ENCODE measurements around the gene MEGF11.

MEGF11 gene

GRCh38 chr15:66169625-66170024, 83.9 kb downstream of the MEGF11 start:
- DNase-seq, result peak in 1 of 14 donors; percentile 38

GRCh38 chr15:66169023-66169422, 84.5 kb downstream of the MEGF11 start:
- DNase-seq, result peak in 1 of 14 donors; percentile 53

- no peak for DNase-seq
These were observed 85.7 kb downstream of the MEGF11 start for GRCh38 chr15:66167854-66168253.

- no peak for DNase-seq
These were observed 87.7 kb downstream of the MEGF11 start for GRCh38 chr15:66165856-66166255.

- DNase-seq, result no peak
These were observed 88.8 kb downstream of the MEGF11 start for GRCh38 chr15:66164788-66165187.

GRCh38 chr15:66163553-66163952, 90.0 kb downstream of the MEGF11 start:
- DNase-seq, result no peak

- DNase-seq, result no peak
These were observed 91.3 kb downstream of the MEGF11 start for GRCh38 chr15:66162286-66162685.

GRCh38 chr15:66161575-66162118, 91.9 kb downstream of the MEGF11 start:
- no peak for DNase-seq

GRCh38 chr15:66161108-66161507, 92.4 kb downstream of the MEGF11 start:
- no peak for DNase-seq

- DNase-seq, result no peak
These were observed 96.0 kb downstream of the MEGF11 start for GRCh38 chr15:66157507-66157906.

- DNase-seq, result no peak
These were observed 97.1 kb downstream of the MEGF11 start for GRCh38 chr15:66156310-66156975.

- no peak for DNase-seq
These were observed 98.5 kb downstream of the MEGF11 start for GRCh38 chr15:66155065-66155464.

- DNase-seq, result no peak
These were observed 99.0 kb downstream of the MEGF11 start for GRCh38 chr15:66154581-66154980.

- DNase-seq, result no peak
These were observed 99.8 kb downstream of the MEGF11 start for GRCh38 chr15:66153549-66154415.

GRCh38 chr15:66152650-66153049, 100.9 kb downstream of the MEGF11 start:
- no peak for DNase-seq

GRCh38 chr15:66151809-66152208, 101.7 kb downstream of the MEGF11 start:
- DNase-seq, result no peak

GRCh38 chr15:66149871-66150270, 103.7 kb downstream of the MEGF11 start:
- no peak for DNase-seq

GRCh38 chr15:66148187-66148586, 105.4 kb downstream of the MEGF11 start:
- DNase-seq, result no peak

- no peak for DNase-seq
These were observed 106.1 kb downstream of the MEGF11 start for GRCh38 chr15:66147440-66147839.

GRCh38 chr15:66145726-66146182, 107.8 kb downstream of the MEGF11 start:
- no peak for DNase-seq

- no peak for DNase-seq
These were observed 108.4 kb downstream of the MEGF11 start for GRCh38 chr15:66144978-66145725.

- DNase-seq, result no peak
These were observed 111.3 kb downstream of the MEGF11 start for GRCh38 chr15:66142285-66142684.
